GM18861 (cell line): ENCODE data around the gene HCN3.
A peak's percentile ranks its signal among the peaks of the same experiment; 100 is the strongest.

Experiments used
- ATAC-seq: cut with Tn5 transposase; IDR thresholded peaks from one replicate; pipeline ENCODE4 v1.9.1; 2021; ENCODE audit not compliant: unreplicated experiment

HCN3 gene

GRCh38 chr1:155253797-155254196 is 23.5 kb upstream of the HCN3 start:
- ATAC-seq = no peak

GRCh38 chr1:155254228-155254713 is 23.0 kb upstream of the HCN3 start:
- ATAC-seq = no peak

DNA sequence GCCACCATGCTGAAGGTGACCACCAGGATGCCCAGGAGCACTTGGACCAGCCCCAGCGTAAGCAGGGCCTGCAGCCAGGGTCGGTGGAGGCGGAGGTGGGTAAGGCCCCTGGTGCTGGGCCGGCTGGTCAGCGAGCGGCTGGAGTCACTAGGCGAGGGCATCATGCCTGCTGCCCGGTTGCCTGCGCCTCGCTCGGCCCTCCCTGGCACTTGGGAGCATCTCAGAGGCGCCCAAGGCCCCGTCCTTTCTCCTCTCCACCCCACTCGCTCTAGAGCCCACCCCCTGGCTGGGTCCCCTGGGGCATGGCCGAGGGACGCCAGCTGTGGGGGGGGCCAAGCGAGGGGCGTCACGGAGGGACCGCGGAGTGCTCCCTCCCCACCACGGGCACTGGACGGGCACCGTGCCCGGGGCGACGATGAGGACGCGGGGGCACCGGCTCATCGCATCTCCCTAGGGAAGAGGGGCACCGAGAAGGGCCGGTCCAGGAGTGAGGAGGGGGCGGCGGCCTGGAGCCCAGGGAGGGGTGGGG is 22.5 kb upstream of the HCN3 start:
- ATAC-seq = no peak

GRCh38 chr1:155255243-155256007 is 21.8 kb upstream of the HCN3 start, which contains the start of gene ENTREP3:
TSS of gene ENTREP3 (minus strand) at chr1:155255483. CDS start at chr1:155254877, 606 bp downstream.
- ATAC-seq = peak; percentile 42

- no peak for ATAC-seq
Measured at GRCh38 chr1:155256058-155256852, 21.0 kb upstream of the HCN3 start.

GRCh38 chr1:155260276-155260675 is 17.0 kb upstream of the HCN3 start:
- no peak for ATAC-seq

DNA sequence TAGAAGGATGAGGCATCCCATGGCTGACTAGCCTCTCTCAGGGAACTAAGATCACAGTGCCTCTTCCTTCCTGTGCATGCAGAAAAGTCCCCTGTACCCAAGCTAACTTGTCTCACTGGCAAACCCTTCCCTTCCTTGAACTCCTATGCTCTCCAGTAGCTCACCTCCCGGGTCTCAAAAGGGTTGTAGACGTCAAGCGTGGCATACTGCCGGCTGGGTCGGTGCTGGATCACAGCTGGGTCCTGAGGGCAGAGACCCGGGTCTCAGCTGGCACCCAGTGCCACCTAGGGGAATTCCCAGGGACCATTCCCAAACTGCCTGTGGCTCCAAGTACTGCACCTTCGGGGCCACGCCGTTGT is 15.8 kb upstream of the HCN3 start:
- ATAC-seq = no peak

DNA sequence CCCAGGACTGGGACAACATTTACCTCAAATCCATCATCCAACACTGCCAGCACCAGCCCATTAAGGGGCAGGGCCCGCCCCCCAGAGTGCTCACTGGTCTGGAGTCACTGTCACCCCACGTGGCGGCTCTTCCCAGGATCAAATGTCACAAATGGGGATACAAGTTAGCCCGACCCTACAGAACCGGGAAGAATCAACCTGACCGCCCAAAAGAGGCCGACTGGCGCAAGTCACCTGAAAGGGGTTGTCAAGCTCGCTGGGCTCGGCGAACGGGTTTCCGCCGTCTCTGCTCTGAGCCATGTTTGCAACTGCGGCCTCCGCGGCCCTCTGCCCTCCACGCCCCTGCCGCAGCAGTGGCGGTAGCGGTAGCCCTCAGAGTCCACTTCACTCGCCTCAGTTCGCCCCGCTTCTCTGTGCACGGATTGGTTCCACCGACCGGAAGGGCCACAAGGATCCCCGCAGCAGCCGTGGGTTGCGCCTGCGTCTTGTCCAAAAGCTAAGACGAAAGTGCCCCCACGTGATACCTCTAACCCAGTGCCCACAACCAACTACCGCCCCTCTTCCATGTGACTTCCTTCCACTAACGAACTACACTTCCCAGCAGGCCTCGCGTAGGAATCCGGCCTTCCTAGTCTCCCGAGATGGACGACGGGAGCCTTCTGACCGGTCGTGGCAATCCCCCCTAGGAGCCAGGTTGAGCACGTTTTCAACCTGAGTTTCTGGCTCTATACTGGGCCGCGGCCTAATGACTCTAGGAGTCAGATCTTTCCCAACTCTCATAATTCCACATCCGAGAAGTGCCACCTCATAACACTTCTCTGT is 15.2 kb upstream of the HCN3 start, which contains the start of gene SCAMP3:
SCAMP3 (minus strand) TSS at position 509 of the 822 bp plus-strand sequence; CDS start at position 300, 209 bp downstream.
- peak; percentile 78 for ATAC-seq

GRCh38 chr1:155263067-155263466 is 14.2 kb upstream of the HCN3 start:
- ATAC-seq = no peak

- no peak for ATAC-seq
Measured at GRCh38 chr1:155266553-155266952, 10.7 kb upstream of the HCN3 start.

GRCh38 chr1:155267373-155267772 is 9.9 kb upstream of the HCN3 start:
- no peak for ATAC-seq

DNA sequence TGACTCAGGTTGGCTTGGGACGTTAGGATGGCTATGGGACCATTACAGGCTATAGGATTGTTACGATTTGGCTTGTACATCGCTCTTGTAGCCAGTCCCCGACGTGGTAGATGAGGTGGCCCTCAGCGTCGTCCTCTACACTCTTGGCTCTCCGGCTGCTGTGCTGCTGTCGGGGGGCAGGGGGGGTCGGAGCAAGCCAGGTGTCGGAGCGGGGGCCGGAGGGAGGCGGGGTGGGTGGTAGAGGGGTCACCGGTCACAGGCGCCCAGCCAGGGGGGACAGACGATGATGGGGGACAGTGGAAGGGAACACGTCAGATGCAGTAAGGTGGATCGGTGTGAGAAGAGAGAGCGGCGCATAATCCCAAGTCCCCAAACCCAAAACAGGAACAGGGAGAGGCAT is 8.6 kb upstream of the HCN3 start:
- no peak for ATAC-seq

DNA sequence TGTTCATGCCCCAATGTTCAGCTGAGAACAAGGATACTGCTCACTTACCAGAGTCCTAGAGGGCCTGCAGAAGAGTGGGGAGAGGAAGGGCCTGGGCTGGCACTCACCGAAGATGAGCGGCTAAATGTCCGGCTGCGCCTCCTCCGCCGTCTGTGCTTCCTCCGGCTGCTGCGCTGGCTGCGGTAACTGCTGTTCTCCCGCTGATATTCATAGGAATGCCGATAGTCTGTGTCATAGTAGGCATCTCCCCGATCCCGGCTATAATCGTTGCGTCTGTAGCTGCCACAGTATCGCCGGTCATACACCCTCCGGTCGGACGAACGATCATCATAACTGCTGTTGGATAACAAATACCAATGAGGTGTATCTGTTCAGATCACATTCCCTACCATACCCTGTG is 7.9 kb upstream of the HCN3 start:
- no peak for ATAC-seq

DNA sequence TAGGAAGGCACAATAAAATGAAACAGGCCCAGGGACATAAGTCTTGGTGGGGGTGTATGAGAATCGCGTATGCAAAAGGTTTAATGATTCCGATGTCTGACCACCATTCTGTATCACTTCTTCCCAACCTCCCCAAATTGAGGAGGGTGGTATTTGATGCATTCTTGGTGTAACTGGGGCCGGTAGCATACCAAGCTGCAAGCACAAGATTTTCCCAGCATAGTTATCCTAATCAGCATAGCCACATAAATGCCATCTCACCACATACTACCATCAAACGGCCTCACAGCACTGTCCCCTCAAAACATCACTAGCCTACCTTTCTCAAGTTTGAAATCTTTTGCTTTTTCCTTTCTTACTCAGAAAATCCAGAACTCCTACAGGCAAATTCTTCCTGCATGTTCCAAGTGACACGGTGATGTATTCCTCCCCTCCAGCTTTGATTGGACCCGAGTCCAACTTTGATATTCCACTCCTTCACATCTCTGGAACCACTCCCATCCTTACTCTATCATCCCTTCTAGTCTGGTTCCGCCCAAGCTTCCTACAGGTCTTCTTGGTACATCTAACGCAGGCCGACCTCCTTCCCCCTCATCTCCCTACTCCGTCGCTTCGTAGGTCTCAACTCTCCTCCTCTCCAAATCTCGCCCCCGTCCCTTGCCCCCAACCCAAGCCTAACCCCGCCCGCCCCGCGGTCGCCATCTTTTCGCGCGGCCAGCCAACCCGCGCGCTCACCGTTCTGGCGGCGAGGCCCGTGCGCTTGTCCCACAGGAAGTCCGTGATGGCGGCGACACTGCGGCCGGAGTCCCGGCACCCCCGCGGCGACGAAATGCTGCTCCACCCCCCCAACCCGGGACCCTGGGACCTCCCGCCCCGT is 4.6 kb upstream of the HCN3 start:
- peak; percentile 10 for ATAC-seq

GRCh38 chr1:155273343-155274245 is 3.7 kb upstream of the HCN3 start, which contains the start of gene CLK2:
TSS of gene CLK2 (minus strand) at chr1:155273504. CDS start at chr1:155270977, 2,527 bp downstream.
- peak; percentile 77 for ATAC-seq

- ATAC-seq = no peak
Measured at GRCh38 chr1:155277902-155278688, 832 bp downstream of the HCN3 start.

DNA sequence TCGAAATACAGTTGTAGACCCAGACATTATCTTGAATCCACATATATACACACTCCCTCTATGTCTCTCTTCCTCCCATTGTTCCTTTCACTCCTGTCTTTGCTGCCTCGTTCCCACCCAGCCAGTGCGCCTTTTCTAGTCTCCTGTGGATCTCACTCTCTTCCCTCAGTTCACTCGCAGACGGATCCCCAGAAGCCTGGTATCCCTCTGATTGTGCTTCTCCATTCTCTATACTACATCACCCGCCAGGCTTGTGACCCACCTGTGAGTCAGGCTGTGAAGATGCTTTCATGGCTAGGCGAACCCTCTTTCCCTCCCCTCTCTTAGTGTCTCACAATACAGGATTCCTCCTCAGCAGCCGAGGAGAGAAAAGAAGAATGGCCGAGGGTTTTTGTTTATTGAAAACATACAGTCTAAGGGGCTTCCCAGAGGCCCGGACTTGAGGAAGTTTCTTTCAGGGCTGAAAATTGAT is 1.5 kb downstream of the HCN3 start:
- ATAC-seq = no peak

DNA sequence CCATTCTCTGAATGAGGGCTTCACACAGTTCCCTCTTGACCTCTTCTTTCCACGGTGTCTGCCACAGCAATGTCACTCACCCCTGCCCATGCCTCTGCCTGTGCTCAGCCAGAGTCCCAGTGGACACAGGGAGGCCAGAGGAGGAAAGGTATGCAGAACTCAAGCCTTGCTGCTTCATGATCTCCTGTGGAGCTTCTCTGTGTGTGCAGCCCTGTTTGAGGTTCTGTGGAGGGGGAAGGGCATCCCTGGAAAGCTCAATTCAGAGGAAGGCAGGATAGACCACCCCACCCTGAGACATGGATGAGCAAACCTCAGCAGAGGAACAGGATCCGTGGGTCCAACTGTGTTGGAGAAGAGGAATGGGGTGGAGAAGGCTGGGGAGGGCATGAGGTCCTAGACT is 2.0 kb downstream of the HCN3 start:
- ATAC-seq = no peak
